Central memory CD8-positive, alpha-beta T cell (primary cell): Measurements from ENCODE around the gene RAB7B.

Experiments
- ATAC-seq: fragments of 150-1000 bp; cut with Tn5 transposase; replicated peaks from 2 replicates; pipeline ENCODE4 v1.10.0; 2022; ENCODE audit warnings: mild to moderate bottlenecking, moderate FRiP score, moderate number of reproducible peaks; ENCODE audit not compliant: poor library complexity, severe bottlenecking; ENCODE audit errors: extremely low read depth
- DNase-seq, 2 donors: peaks; one replicate each; pipeline ENCODE4 v3.0.0; 2021; ENCODE audit warnings: low spot score in 2 of 2
- H3K27ac Mint-ChIP-seq: one replicate; pipeline ENCODE4 v1.8.0; 2022; ENCODE audit warnings: low read depth, mild to moderate bottlenecking, moderate library complexity, mixed read lengths
- H3K27me3 Mint-ChIP-seq: one replicate; pipeline ENCODE4 v1.8.0; 2022; ENCODE audit warnings: mixed read lengths
- H3K36me3 Mint-ChIP-seq: one replicate; pipeline ENCODE4 v1.8.0; 2022; ENCODE audit warnings: mild to moderate bottlenecking, moderate library complexity, mixed read lengths; ENCODE audit not compliant: insufficient read depth
- H3K4me1 Mint-ChIP-seq: one replicate; pipeline ENCODE4 v1.8.0; 2022; ENCODE audit warnings: mixed read lengths
- H3K4me3 Mint-ChIP-seq: one replicate; pipeline ENCODE4 v1.8.0; 2022; ENCODE audit warnings: mild to moderate bottlenecking, moderate library complexity, mixed read lengths
- H3K9me3 Mint-ChIP-seq: one replicate; pipeline ENCODE4 v1.8.0; 2022; ENCODE audit warnings: mixed read lengths

The RAB7B gene

GRCh38 chr1:205985330-205986005, 17.7 kb downstream of the RAB7B start:
- ATAC-seq: no peak
- Mint-ChIP-seq H3K4me3 (no peak overlapping the region), H3K9me3 (no peaks in the 10 kb centered on the region), H3K4me1 (no peaks in the 10 kb centered on the region), H3K27ac (no peak overlapping the region), H3K36me3 (no peaks in the 10 kb centered on the region), H3K27me3 (peaks cover 17% of the 10 kb centered on the region)
- DNase-seq: no peak

GRCh38 chr1:205983925-205984725, 19.1 kb downstream of the RAB7B start:
- Mint-ChIP-seq H3K27ac (no peak overlapping the region), H3K4me3 (no peak overlapping the region), H3K36me3 (no peaks in the 10 kb centered on the region), H3K4me1 (no peaks in the 10 kb centered on the region), H3K27me3 (peaks cover 4% of the 10 kb centered on the region), H3K9me3 (no peaks in the 10 kb centered on the region)
- DNase-seq: no peak
- no peak for ATAC-seq

- peaks cover 1% of the 10 kb centered on the region for H3K36me3 Mint-ChIP-seq
Measured at GRCh38 chr1:205981257-205981656, 21.9 kb downstream of the RAB7B start.

GRCh38 chr1:205980237-205980870, 22.8 kb downstream of the RAB7B start:
- no peak for DNase-seq
- ATAC-seq: no peak
- Mint-ChIP-seq H3K4me3 (no peak overlapping the region), H3K27me3 (no peaks in the 10 kb centered on the region), H3K36me3 (peaks cover 1% of the 10 kb centered on the region), H3K9me3 (no peaks in the 10 kb centered on the region), H3K27ac (no peak overlapping the region), H3K4me1 (no peaks in the 10 kb centered on the region)

More at GRCh38 chr1:205981257-205981656, 21.9 kb downstream of the RAB7B start:
- H3K27me3 Mint-ChIP-seq: no peaks in the 10 kb centered on the region
- no peak overlapping the region for H3K27ac Mint-ChIP-seq
- ATAC-seq (no peak), DNase-seq (no peak)
- no peaks in the 10 kb centered on the region for H3K4me1 Mint-ChIP-seq
- no peak overlapping the region for H3K4me3 Mint-ChIP-seq
- H3K9me3 Mint-ChIP-seq: no peaks in the 10 kb centered on the region

GRCh38 chr1:205979301-205979700, 23.9 kb downstream of the RAB7B start:
- Mint-ChIP-seq H3K36me3 (peaks cover 1% of the 10 kb centered on the region), H3K27ac (no peak overlapping the region)

GRCh38 chr1:205978676-205979075, 24.5 kb downstream of the RAB7B start:
- ATAC-seq: no peak
- H3K36me3 Mint-ChIP-seq: peaks cover 1% of the 10 kb centered on the region
- H3K9me3 Mint-ChIP-seq: no peaks in the 10 kb centered on the region
- no peaks in the 10 kb centered on the region for H3K27me3 Mint-ChIP-seq
- no peak overlapping the region for H3K4me3 Mint-ChIP-seq
- no peak overlapping the region for H3K27ac Mint-ChIP-seq
- DNase-seq: no peak
- no peaks in the 10 kb centered on the region for H3K4me1 Mint-ChIP-seq

More at GRCh38 chr1:205979301-205979700, 23.9 kb downstream of the RAB7B start:
- Mint-ChIP-seq H3K9me3 (no peaks in the 10 kb centered on the region), H3K4me3 (no peak overlapping the region), H3K4me1 (no peaks in the 10 kb centered on the region), H3K27me3 (no peaks in the 10 kb centered on the region)
- ATAC-seq (no peak), DNase-seq (no peak)

- DNase-seq (peak; percentile 52 to 67), ATAC-seq (peak; percentile 65)
- H3K4me3 Mint-ChIP-seq: no peak overlapping the region
- H3K27me3 Mint-ChIP-seq: no peaks in the 10 kb centered on the region
- no peaks in the 10 kb centered on the region for H3K4me1 Mint-ChIP-seq
- H3K9me3 Mint-ChIP-seq: no peaks in the 10 kb centered on the region
- peaks cover 3% of the 10 kb centered on the region for H3K36me3 Mint-ChIP-seq
- no peak overlapping the region for H3K27ac Mint-ChIP-seq
Measured at GRCh38 chr1:205977402-205978014, 25.7 kb downstream of the RAB7B start.

GRCh38 chr1:205976708-205977401, 26.3 kb downstream of the RAB7B start:
- ATAC-seq: no peak
- no peak for DNase-seq
- peaks cover 3% of the 10 kb centered on the region for H3K36me3 Mint-ChIP-seq

GRCh38 chr1:205976036-205976435, 27.2 kb downstream of the RAB7B start:
- no peaks in the 10 kb centered on the region for H3K4me1 Mint-ChIP-seq
- DNase-seq (no peak), ATAC-seq (no peak)
- H3K36me3 Mint-ChIP-seq: peaks cover 3% of the 10 kb centered on the region
- H3K9me3 Mint-ChIP-seq: no peaks in the 10 kb centered on the region
- no peaks in the 10 kb centered on the region for H3K27me3 Mint-ChIP-seq
- no peak overlapping the region for H3K27ac Mint-ChIP-seq
- H3K4me3 Mint-ChIP-seq: no peak overlapping the region

More at GRCh38 chr1:205976708-205977401, 26.3 kb downstream of the RAB7B start:
- Mint-ChIP-seq H3K27me3 (no peaks in the 10 kb centered on the region), H3K4me3 (no peak overlapping the region), H3K9me3 (no peaks in the 10 kb centered on the region), H3K4me1 (no peaks in the 10 kb centered on the region), H3K27ac (no peak overlapping the region)

- no peaks in the 10 kb centered on the region for H3K9me3 Mint-ChIP-seq
- H3K36me3 Mint-ChIP-seq: peaks cover 3% of the 10 kb centered on the region
- no peak for DNase-seq
- ATAC-seq: no peak
- H3K27ac Mint-ChIP-seq: no peak overlapping the region
- H3K4me3 Mint-ChIP-seq: no peak overlapping the region
- no peaks in the 10 kb centered on the region for H3K27me3 Mint-ChIP-seq
- no peaks in the 10 kb centered on the region for H3K4me1 Mint-ChIP-seq
Measured at GRCh38 chr1:205975387-205975998, 27.7 kb downstream of the RAB7B start.

GRCh38 chr1:205974712-205975111, 28.5 kb downstream of the RAB7B start:
- Mint-ChIP-seq H3K27me3 (no peaks in the 10 kb centered on the region), H3K4me1 (no peaks in the 10 kb centered on the region), H3K9me3 (no peaks in the 10 kb centered on the region), H3K4me3 (no peak overlapping the region), H3K36me3 (peaks cover 3% of the 10 kb centered on the region), H3K27ac (no peak overlapping the region)
- DNase-seq (no peak), ATAC-seq (no peak)
